NCI-H2107 (cell line): ENCODE measurements around the gene DMAP1.

Source experiments
- DNase-seq: peaks from one replicate; lab custom pipeline; 2025; lab: John Stamatoyannopoulos, UW

Gene DMAP1

DNA sequence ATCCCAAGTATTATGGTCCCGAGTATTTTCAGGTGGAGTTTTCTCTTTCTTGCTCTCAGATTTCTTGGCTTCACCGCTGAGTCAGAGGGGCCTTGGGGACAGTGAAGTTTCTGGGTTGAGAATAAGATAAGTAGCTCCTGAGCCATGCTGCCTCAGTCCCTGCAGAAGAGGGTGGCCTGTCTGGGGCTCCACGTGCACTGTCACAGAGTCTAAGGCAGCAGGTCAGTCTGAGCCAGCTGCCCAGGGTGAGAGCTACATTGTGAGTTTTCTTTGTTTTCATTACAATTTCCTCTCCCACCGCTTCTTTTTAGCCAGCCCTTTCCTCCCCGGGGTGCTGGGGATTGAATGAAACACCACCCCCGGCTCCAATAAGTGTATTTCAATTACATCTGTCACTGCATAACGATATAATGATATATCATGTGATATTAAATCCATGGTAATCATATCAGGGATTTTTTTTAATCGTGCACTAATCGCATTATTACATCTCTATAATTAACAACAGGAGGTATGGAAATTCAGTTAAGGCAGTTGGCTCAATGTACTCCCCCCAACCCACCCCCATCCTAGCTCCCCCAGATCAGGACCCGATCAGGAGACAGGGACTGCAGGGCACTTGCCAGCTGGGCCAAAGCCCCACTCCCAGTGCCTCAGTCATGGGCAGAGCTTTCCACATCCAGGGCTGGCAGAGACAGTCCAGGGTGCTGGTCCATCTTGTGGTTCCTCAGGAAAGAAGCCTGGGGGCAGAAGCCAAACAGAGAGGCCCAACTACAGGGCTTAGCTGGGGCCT lies 43.7 kb downstream of the DMAP1 start:
- no peak for DNase-seq

DNA sequence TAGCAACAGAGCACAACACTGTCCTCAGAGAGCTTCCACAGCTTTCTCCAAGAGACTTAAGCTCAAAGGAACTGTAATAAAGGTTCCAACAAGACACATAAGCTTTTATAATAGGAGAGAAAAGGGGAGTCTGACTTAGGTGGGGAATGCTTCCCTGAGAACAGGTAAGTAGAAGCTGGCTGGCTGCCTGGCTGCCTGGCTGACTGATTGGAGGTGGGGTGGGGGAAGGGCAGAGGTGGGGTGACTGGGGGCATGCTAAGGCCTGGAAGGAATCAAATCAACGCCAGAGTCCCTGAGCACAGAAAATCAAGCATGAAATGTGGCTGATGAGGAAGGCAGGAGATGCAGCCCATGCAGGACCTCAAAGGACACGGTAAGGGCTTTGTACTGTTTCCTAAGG lies 45.8 kb downstream of the DMAP1 start:
- DNase-seq = no peak

DNA sequence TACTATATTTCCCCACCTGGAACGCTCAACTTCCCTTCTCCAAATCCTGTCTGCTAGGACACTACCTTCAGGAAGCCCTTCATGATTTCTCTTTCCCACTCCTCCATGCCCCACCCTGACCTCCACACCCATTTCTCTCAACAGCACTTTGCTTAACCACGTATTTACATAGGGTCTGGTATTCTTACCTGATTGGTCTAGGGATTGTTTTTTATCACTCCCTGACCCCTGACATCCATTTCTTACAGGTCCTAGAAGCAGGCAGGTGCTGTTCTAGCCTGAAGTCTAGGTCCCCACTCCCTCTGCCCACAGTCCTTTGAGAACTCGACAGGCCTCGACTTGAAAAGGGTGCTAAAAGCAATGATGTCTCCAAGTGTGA lies 47.5 kb downstream of the DMAP1 start:
- DNase-seq = no peak

DNA sequence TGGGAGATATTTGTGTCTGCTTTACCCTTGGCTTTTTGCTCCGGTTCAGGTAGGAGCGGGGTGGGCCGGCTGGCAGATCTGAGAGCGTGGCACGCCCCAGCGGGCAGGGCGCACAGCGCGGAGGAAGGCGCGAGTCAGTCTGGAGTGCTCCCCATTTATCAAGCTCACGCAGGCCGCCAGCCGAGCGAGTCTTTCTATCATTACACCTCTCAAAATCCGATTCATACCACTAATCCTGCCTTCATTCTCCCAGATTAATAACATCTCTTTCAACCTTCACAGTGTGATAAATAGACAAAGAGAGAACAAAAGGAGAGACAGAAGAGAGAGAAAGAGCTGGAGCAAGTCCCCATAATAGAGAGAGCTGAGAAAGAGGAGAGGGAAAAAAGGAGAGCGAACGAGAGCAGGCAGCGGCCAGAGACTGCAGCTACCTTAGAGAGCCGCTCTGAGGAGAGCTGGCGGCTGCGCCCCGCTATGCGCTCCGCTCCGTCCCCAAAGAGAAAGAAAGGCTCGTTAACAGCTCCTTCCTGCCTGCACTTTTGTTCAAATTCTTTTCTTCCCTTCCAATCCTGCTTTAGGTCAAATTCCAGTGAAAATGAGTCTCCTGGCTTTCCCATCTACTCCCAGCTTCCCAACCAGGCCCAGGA lies 48.0 kb downstream of the DMAP1 start:
- no peak for DNase-seq

DNA sequence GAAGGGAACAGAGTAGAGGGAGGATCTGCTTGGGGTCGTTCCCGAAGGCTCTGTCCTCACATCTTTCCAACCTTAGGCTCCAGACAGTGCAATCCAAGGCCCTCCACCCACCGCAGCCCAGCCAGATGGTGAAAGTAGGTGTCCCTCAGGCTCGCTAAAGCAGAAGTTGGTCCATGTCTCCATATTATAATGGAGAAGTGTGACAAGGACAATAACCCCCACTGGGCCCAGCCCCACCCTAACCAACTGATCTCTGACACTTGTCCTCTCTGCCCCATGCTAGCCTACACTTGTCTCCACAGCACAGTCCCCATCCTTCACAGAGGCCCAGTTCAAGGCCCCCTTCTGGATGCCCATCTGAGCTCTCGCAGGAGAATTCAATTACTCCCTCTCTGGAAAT lies 48.7 kb downstream of the DMAP1 start:
- DNase-seq = no peak

GRCh38 chr1:44262414-44262813 lies 49.1 kb downstream of the DMAP1 start:
- DNase-seq = no peak

- no peak for DNase-seq
These were observed 49.7 kb downstream of the DMAP1 start for GRCh38 chr1:44262816-44263567.

DNA sequence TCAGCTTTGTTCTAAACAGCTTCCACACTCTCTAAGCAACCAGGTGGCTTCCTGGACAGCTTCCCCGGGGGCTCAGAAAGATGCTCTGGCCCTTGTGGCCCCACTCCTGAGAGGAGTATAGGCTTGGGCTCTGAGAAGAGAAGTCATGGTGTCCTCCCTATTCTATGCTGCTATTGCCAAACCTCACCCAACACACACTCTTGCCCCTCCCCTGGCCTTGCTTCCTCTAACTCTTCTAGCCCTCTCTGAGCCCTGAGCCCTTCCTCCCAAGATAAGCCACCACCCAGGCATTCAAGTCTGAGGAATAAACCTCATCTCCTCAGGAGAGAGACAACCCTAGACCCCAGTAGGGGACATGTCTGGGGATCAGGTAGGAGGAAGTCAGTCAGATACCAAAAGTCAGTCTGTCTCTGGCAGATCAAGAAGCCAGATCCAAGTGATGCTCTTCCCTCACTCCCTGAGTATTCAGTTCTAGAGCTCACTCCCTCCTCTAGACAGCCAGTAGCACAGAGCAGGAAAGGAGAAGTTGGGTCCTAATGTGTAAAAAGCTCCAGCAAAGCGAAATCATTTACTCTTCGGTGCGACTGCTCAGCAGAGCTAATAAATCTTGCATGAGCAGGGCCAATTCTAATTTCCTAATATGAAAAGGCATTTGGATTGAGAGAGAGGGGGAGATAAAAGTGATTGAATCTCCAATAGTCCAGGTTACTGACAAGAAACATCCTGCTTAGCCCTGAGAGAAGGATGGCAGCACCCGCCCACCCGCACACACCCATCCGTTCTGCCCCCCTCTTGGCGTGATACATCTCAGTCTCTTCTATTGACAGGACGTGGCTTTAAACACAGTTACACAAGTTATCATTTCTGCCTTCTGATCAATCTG lies 50.5 kb downstream of the DMAP1 start:
- no peak for DNase-seq

DNA sequence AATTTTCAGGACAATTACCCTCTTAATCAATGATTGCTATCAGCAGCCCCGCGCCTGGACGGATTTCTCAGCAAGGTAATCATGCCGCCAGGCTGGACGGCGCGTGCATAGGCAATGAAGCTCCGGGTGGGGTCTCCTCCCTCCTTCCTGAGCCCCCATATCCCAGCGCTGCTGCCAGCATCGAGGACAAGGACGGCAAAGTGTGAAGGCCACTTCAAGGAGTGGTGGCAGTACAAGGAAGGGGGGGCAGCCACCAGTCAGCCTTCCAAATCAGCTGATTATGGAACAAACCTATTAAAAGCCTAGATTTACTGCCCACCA lies 51.1 kb downstream of the DMAP1 start:
- DNase-seq = no peak

GRCh38 chr1:44265656-44266358 lies 52.5 kb downstream of the DMAP1 start:
- no peak for DNase-seq

DNA sequence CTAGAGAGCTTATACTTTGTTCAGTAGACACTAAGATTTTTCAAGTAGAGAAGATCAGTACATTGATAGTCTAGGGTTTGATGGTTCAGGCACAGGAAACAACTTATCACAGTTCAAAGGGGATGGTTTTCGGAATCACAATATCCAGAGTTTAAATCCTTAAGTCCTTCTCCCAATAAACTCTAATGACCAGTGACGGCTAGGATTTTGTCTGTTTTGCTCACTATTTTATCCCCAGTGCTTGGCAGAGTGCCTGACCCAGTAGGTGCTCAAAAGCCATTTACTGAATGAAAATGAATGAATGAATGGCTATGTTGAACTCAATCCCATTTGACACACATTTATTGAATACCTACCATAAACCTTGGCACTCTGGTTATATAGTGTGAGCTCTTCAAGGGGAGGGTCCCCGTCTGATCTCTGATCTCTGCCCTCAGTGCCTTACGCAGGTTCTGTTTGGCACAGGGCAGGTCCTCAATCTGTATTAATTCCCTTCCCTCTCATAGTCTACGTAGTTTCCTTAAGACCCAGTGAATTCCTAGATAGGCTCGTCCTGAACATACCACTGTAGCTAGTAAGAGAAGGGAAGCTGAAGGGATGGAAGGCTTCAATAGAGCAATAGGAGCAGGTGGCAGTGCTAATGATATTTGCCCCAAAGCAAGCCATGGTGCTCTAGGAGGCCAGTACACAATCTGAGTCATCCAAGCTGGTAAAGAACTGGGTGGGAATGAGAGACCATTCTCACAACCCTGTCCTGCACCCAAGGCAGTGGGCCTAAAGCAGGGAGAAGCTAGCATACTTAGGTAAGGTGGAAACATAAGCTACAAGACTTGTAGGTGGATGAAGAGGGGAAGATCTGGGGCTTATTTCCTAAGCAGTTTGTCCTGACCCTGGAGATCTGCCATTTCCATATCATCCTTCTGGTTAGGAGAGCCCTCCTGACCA lies 53.4 kb downstream of the DMAP1 start:
- DNase-seq = no peak

DNA sequence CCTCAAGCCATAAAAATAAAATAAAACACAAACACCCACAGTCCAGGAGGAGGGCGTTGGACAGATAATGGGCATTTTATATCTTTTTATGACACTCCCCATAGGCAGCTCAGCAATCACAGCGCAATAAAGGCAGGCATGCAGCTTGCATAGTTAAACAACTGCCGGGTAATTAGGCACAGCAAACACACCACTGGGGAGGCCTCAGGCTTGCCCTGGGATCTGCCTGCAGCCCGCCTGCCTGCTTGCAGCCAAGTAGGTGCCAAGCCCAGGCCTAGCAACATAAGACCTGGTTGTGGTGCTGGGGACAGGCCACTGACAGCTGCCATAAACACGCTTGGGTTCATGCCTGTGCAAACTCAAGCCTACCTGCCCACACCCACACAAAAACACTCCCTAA lies 54.2 kb downstream of the DMAP1 start:
- no peak for DNase-seq

GRCh38 chr1:44268054-44268453 lies 54.8 kb downstream of the DMAP1 start:
- no peak for DNase-seq
